Measurements from ENCODE around the gene POU2F1.

Gene POU2F1

DNA sequence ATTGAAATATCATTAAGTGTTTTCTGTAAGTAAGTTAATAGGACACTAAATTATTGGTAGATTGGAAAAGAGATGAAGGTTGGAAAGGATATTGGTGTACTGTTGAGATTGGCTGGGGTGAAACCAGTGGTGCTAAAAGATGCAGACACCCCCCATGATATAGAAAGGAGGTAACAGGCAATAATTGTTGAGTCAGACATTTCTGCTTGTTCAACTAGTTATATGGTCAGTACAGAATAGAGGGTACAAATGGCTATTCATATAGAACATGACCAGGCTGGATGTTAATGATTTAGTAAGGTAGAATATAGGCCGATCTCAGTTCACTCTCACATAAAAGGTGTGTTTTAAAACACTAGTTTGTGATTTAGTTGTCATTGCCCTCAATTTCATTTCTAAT, 104.5 kb downstream of the POU2F1 start:
- DNase-seq: no peak

DNA sequence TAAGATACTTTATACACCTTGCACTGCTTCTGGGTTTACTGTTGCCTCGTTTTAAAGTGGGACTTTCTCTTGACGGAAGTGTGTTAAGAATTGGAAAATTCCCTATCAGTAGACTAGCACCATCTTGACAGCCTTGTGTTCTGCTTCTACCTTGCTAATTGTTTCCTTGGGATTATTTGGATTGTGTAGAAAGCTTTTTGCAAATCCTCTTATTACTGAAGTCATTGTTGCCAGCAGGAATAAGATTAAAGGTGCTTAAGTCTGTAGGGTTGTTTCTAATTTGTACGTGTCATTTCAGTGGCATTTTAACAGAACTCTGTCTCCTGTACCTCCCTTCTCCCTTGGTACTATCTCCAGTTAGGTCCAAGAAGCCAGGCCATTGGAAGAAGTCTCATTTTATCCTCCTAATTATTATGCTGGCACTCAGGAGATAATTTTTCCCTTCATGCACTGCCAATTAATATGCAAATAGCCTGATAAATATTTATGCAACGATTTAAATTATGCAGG, 107.7 kb downstream of the POU2F1 start:
- no peak for DNase-seq

DNA sequence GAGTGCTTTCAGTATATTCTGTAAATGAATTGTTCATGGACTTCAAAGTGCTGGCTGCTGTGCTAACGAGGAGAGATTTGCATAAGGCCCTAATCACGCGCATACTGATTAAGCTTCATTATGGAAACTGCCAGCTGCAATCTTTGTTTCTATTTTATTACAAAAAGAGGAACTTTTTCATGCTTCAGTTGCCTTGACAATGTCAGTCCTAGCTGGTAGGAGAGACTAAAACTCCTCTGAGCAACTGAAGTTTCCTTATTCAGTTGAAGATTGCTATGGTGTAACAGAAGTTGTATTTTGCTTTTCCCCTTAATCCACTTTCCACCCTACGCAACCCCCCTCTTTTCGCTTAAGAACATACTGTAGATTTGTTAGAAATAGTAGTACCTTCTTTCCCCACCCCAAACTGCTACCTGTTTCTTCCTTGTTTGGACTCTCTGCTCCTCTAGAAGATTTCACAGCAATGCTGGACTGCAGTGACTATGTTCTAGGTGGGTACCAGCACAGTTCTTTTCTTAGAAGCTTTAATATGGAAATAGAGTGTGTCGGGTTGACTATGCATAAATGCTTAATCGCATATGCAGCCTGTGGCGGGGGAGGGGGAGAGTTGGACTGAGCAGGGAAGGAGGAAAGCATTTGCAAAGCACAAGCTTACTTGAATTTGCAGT, 108.3 kb downstream of the POU2F1 start:
- DNase-seq: peak in 1 of 2 donors; percentile 26

DNA sequence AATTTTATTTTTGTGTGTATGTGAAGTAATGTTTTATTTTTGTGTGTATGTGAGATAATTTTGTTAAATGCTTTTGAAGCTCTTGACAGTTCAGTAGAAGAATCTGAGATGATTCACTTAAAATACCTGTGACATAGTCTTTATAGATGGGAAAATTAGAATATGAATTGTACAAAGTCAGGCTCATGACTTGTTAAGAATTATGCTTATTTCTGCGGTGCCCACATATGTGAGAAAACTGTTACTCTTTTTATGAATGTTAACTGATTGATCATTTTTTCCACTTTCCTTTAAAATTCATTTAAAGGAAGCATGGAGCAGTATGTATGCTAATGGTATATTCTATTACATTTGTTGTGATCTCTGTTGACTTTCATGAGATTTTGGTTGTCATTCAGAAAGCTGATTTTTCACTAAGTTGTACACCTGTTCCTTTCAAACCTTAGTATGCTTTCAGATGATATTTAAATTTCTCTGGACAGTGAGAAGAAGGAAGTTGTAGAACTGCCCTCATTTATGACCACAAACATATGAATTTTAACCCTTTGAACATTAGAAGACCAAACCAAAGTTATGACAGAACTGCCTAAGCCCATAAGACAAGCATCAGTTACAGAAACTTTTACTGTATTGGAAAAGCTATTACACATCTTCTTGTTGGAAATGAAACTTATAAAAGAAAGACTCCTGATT, 110.1 kb downstream of the POU2F1 start:
- DNase-seq: no peak

DNA sequence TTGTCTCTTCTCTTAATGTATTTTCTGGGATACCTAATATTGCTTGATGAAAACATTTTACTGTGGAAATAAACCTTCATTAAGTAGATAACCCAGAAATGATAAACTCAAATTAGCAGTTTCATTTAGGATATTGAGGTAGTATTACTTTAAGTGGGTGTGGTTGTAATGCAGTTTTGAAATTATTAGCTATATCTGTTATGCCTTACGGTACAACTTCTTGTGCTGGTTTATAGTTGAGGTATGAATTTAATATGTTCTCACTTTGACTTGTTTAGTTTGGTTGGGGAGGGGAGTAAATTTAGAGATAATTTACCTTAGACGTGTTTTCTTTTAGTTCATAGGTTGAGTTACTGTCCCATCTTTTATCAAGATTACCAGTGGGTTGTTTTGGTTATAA, 111.0 kb downstream of the POU2F1 start:
- no peak for DNase-seq

DNA sequence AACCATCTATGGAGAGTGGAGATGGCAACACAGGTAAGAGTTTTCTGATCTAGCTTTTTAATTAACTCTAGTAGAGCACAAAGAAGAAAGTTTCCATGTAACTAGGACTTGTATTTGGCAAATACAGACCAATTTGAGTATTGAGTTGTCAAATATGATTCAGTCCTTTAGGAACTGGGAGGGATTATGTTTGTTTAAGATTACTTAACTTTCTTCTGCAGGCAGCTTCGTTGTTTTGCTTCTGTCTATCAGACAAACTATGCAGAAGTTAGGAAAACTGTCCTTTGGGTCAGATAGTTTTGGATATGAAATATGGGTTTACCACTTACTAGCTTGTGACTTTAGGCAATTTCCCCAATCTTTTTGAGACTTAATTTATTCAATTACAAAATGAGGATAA, 111.8 kb downstream of the POU2F1 start:
- DNase-seq: no peak

DNA sequence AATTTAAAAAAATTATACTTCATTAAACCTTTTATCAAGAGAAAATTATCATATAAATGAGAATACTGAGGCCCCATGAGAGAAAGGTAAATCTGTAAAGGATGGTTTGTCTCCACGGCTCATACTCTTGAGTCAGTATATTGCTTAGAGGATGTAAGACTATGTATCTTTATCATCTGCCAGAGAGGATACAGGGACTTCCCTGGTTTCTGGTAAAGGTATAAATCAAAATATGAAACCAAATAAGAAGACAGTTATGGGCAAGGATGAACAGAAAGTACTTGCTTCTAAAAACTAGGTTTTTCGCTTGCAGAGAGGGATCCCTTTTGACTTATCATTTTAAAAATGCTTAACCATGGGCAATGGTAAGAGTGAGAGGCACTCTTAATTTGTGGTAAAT, 112.4 kb downstream of the POU2F1 start:
- no peak for DNase-seq

DNA sequence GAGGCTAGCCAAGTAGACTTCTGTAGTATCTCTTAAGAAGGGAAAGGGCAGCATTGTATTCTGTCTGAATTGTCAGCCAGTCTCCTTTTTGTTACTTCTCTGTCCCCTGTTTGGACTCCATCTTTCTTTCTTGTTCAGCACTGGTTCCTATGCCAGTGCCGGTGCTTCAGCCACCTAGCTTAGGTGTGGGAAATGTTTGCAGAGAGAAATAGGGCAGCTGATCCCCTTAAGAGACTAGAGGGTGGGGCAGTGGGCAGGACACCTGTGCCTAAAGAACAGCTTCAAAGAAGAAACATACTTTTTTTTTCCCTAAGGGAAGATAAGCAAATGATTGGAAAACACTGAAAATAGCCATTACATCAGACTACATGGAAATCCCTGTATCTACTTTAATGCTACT, 113.0 kb downstream of the POU2F1 start:
- DNase-seq: no peak

DNA sequence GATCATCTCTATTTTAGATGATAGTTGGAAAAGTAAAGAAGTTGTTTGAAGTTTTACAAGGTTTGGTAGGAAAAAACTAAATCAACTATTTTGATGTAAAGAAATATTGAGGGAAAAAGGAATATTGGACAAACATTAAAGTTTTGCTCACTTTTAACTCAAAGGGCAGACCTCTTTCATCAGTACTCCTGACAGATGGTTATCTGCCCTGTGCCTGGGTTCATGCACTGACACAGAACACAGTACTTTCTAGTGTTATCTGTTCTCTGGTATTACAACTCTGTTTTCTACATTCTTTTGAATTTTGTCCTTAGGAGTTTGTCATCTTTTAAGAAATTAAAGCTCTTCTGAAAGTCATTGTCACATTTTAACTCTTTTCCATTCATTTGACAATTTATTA, 118.7 kb downstream of the POU2F1 start:
- no peak for DNase-seq

DNA sequence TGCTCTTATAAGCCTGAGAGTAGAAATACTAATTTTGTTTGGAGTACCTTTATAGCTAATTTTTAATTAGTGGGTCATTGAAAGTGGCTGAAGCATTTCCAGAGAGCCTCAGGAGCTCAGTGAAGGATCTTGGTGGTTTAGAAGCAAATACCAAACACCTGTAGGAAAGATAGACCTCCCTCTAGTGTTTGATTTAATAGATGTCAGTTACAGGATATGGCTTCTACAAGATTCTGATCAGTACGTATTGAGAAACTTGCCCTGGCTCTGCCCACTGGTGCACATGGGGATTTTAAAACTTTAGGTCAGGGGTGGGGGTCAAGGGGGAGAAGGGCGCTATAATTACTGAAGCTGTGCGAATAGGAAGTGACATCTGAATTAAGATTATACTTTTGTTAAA, 122.2 kb downstream of the POU2F1 start:
- DNase-seq: peak in 1 of 2 donors; percentile 25

DNA sequence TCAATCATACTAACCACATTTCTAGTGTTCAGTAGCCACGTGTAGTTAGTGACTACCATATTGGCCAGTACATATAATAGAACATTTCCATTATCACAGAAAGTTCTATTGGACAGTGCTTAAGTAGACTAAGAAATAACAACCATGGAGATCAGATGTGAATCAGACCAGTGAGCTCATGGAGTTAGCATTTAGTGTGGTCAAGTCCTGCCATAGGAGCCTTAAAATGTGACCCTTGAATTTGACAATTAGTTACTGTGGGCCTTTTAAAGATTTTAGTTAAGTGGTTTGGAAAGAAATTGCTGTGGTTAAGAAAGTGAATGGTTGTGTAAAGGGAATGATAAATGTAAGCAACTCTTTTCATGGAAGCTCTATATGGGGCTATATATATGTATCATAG, 123.4 kb downstream of the POU2F1 start:
- no peak for DNase-seq

DNA sequence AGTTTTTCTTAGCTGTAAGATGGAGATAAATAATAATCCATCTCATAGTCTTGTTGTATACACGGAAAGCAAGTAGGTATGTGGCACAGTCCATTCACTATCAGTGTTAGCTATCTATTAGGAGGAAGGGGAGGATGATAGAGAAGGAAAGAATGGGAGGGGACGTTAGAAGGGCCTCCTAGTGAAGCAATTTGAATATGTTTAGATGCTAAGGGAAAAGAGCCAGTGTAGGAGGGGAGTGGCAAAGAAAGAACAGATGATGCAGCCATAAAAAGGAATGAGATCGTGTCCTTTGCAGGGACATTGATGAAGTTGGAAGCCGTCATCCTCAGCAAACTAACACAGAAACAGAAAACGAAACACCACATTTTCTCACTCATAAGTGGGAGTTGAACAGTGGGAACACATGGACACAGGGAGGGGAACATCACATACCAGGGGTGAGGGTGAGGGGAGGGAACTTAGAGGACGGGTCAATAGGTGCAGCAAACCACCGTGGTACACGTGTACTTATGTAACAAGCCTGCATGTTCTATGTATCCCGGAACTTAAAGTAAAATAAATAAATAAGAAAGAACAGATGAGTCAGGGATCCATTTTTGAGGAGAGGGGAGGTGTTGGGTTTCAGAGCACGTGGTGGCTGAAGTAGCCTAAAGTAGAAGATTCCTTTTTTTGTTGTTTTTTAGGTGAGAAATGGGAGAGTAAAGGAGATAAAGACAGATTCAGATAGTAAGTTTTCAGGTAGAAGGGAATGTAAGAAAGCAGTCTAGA, 124.1 kb downstream of the POU2F1 start:
- no peak for DNase-seq

DNA sequence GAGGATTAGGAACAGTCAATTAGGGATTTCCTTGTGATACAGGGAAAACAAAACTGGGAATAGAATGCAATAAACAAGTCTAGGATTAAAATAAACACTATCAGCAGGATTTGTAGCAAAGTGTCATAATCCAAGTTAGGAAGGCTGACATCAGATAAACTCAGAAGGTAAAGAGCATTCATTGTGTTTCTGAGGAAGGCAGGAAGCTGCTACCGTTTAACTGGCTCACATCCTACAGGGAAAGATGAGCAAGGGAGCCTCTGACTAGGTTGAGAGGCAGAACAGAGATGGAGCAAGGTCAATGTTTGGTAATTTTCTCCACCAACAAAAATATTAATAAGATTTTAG, 124.7 kb downstream of the POU2F1 start:
- DNase-seq: no peak

DNA sequence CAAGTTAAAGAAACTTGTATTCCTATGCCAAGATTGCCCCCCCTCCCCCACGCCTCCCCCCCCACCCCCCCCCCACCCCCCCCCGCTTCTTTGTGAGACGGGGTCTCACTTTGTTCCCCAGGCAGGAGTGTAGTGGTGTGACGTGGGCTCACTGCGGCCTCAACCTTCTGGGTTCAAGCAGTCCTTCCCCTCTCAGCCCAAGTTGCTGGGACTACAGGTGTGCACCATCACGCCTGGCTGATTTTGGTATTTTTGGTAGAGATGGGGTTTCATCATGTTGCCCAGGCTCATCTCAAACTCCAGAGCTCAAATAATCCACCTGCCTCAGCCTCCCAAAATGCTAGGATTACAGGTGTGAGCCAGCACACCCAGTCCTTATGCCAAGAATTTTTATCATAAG, 136.6 kb downstream of the POU2F1 start:
- DNase-seq: no peak

DNA sequence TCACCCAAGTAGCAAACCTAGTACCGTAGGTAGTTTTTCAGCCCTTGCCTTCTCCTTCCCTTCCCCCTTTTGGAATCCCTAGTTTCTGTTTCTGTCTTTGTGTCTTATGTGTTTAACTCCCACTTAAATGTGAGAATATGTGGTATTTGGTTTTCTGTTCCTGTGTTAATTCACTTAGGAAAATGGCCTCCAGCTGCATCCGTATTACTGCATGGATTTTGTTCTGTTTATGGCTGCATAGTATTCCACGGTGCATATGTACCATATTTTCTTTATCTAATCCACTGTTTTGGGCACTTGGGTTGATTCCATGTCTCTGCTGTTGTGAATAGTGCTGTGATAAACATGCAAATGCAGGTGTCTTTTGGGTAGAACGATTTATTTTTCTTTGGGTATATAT, 138.6 kb downstream of the POU2F1 start:
- no peak for DNase-seq

DNA sequence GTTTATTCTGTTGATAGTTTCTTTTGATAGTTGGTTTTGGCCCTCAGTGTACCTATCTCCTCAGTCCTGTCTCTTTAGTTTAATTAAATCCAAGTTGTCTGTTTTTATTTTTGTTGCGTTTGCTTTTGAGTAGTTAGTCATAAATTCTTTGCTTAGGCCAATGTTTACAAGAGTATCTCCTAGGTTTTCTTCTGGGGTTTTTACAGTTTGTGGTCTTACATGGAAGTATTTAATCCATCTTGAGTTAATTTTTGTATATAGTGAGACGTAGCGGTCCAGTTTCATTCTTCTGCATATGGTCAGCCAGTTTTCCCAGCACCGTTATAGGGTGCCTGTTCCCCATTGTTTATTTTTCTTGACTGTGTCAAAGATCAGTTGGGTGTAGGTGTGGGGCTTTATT, 139.4 kb downstream of the POU2F1 start:
- DNase-seq: no peak

DNA sequence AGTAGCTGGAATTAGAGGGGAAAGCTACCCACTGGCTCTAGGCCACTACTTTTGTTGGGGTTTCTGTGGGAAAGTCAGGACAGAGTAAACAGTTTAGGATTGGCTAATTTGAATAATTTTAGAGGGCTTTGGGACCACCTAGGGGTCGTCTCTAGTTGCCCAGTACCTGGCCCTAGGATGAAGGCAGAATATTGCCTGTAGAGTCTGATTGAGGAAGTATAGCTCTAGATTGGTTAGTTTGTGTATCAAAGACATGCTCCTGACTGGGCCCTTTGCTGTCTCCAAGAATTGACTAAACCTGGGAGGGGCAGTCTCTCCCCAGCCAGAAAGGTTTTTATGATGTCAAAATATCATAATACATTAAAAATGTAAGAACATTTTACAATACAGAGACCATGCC, 142.0 kb downstream of the POU2F1 start:
- no peak for DNase-seq

DNA sequence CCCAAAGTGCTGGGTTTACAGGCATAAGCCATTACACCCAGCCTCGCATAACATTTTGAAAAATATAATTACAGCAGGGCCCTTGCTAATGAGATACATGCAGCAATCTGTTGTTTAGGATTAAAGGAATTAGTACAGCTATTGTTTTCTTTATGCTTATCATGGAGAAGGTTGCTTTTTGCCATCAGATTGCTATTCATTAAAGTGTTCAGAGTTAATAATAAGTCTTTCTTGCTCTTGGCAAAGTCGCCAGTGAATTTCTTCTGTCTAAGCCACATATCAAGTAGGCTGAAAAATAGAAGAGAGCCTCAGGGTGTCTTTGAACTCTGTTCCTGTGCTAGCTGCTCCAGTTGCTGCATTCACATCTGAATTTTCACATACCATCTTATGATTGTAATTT, 144.1 kb downstream of the POU2F1 start:
- DNase-seq: no peak

DNA sequence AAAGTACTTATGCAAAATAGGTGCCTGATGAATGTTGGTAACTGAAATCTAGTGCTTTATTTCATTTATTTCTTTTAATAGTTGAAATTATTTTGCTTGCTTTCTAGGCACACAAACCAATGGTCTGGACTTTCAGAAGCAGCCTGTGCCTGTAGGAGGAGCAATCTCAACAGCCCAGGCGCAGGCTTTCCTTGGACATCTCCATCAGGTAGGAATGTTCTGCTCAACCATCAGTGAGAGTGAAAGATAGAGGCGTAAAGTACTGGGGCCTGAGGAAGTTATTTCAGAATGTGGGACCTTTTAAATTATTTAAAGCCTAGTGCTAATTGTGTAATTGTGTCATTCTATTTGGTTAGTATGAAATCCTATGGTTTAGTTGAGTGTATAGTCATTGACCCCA, 144.7 kb downstream of the POU2F1 start:
- no peak for DNase-seq

DNA sequence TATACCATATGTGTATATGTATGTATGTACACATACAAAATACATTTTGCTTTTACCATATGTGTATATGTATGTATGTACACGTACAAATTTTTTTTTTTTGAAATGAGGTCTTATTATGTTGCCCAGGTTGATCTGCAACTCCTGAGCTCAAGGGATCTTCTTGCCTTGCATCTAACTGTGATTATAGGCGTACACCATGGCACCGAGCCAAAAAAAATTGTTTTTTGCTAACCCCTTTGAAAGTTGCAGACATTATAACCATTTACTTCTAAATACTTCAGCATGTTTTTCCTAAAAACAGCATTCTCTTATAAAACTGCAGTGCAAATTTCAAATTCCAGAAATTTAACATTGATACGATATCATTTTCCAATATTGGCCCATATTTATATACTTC, 147.0 kb downstream of the POU2F1 start:
- DNase-seq: no peak

DNA sequence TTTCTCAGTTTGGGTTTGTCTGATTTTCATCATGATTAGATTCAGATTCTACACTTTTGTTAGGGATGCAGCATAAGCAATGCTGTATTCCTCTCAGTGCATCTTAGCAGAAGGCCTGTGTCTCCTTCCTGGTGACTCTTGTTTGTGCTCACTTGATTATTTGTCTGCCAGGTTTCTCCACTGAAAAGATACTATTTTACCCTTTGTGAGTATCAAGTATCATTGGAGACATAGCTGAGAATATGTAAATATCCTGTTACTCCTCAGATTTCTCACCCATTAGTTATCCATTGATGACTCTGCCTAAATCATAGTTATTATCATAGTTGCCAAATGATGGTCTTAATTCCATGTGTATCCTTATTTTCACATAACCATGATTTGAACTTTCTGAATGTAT, 148.5 kb downstream of the POU2F1 start:
- no peak for DNase-seq

DNA sequence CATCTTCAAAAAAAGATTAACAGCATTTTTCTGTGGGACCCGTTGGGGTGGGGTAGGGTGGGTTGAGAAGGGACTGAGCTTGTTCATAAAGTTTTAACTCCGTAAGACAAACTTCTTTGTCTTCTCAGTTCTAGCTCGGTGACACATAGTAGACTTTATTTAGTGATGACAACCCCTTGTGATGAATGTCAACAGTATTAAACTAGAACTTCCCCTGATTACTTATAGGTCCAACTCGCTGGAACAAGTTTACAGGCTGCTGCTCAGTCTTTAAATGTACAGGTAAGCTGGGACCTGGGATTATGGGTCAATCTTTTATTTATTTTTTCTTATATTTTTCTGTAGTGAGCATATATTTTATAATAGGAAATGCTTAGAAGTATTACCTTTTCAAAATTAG, 149.2 kb downstream of the POU2F1 start:
- DNase-seq: no peak

DNA sequence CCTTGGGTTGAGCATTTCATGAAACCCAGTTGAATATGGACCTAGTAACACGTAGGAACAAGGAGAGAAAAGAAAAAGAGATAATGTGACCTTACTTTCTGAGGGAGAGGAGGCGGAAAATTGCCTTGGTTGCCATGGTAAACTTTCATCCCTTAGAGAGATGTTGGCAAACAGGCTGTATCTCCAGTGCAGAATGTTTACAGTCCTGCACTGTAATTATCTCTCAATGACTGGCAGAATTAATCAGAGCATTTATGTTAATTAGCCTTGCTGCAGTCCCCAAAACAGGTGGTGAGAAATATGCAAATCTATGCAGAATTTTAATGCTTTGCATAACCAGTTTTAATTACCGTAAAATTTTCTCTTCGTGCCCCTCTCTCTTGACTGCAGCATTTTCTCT, 150.3 kb downstream of the POU2F1 start:
- no peak for DNase-seq

DNA sequence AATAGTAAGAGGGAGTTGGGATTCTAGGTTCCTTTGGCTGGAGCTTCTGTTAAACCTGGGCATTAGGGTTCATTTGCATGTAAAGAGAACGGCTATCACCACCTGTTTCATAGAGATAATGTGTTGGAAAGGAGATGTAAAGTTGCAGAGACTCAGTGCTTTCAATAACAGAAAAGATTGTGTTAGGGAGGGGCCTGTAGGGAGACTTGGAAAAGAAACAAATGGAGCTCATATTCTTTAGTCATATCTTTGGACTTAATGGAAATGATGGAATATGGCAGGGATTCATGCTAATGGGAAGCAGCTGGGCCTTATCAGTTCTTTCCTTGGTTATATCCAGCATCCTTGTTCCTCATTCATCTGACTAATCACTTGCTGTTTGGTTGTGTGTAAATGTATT, 152.7 kb downstream of the POU2F1 start:
- no peak for DNase-seq

Measured in CD4-positive, alpha-beta T cell treated with Interleukin-4 for 1 hour (primary cell).